ENCODE results near the gene SLC9A9. TPM values are rescaled to one million over a fixed set of nuclear protein-coding genes. Genes with fewer than 3 reads are reported as not detected.

Gene SLC9A9
- polyA plus RNA-seq, 1 of the 3 experiments (the other 2 are of a cell fraction) = 0.05 TPM

- no peaks in the 10 kb centered on the region for H3K9me3 ChIP-seq
- H3K4me1 ChIP-seq (ENCODE audit: control insufficient read depth in 1 of 2, insufficient read depth in 2 of 2, low read depth in 1 of 2, low read length in 1 of 2) = no peaks in the 10 kb centered on the region
- H3K79me2 ChIP-seq (ENCODE audit: insufficient read depth) = no peaks in the 10 kb centered on the region
- no peaks in the 10 kb centered on the region for H3F3A ChIP-seq (replicated peaks; ENCODE audit: insufficient read depth)
- H3K27me3 ChIP-seq (ENCODE audit: insufficient read depth) = peaks cover 6% of the 10 kb centered on the region; the same call in 1 of the 2 replicates
- H3K9ac ChIP-seq = no peak overlapping the region
- no peak overlapping the region for H2AFZ ChIP-seq (ENCODE audit: low read depth)
- no peaks in the 10 kb centered on the region for H3K36me3 ChIP-seq (replicated peaks in 1 of 2; ENCODE audit: control insufficient read depth in 1 of 2, insufficient read depth in 2 of 2, low read length in 1 of 2)
- no peaks in the 10 kb centered on the region for H3K9me2 ChIP-seq
- TF ChIP-seq SIN3A (IDR thresholded peaks at IDR 0.05; ENCODE audit: borderline replicate concordance, low read depth, low read length) = no peak
- no peak for TF ChIP-seq GABPA (IDR thresholded peaks at IDR 0.05; ENCODE audit: low read depth)
- TF ChIP-seq RFX5 (IDR thresholded peaks at IDR 0.05; ENCODE audit: low read length) = no peak
- no peak for TF ChIP-seq RXRA (IDR thresholded peaks at IDR 0.05; ENCODE audit: borderline replicate concordance, low read depth)
- TF ChIP-seq IRF3 (IDR thresholded peaks at IDR 0.05; ENCODE audit: low read depth, low read length) = no peak
- TF ChIP-seq NRF1 (IDR thresholded peaks at IDR 0.05; ENCODE audit: low read depth, low read length) = no peak
- TF ChIP-seq FOXJ3 (CRISPR knock-in tag; IDR thresholded peaks at IDR 0.05) = no peak
- TF ChIP-seq GATA2 (CRISPR knock-in tag; IDR thresholded peaks at IDR 0.05) = no peak
- TF ChIP-seq JUND (IDR thresholded peaks at IDR 0.05) = no peak
- TF ChIP-seq FOXM1 (IDR thresholded peaks at IDR 0.05; ENCODE audit: low read depth) = no peak
- H3K27ac ChIP-seq (ENCODE audit: low read depth in 2 of 2, low read length in 1 of 2) = no peak overlapping the region
- no peaks in the 10 kb centered on the region for H4K20me1 ChIP-seq (ENCODE audit: insufficient read depth)
- H3K4me2 ChIP-seq = no peak overlapping the region
- H3K4me3 ChIP-seq (ENCODE audit: low read depth in 2 of 2, low read length in 1 of 2) = no peak overlapping the region
- WGBS (ENCODE audit: low lambda C conversion rate) = 2% methylated on average over 2 of the region's 2 CpGs
- DNase-seq = no peak
- ChIA-PET POLR2A (no interaction called here), CTCF (no interaction called here)
These were observed 40.6 kb upstream of the SLC9A9 start for GRCh38 chr3:143888846-143889245.

GRCh38 chr3:143888166-143888565 is 39.9 kb upstream of the SLC9A9 start:
- WGBS (ENCODE audit: low lambda C conversion rate) = 1% methylated on average over 2 of the region's 2 CpGs
- TF ChIP-seq EZH2phosphoT487 (IDR thresholded peaks at IDR 0.05; ENCODE audit: borderline replicate concordance, low read depth) (no peak), CTCF (IDR thresholded peaks at IDR 0.05) (no peak), FOXM1 (IDR thresholded peaks at IDR 0.05; ENCODE audit: low read depth) (no peak), RCOR1 (IDR thresholded peaks at IDR 0.05; ENCODE audit: low read length) (no peak), ELF1 (IDR thresholded peaks at IDR 0.05) (no peak), EP300 (IDR thresholded peaks at IDR 0.05; ENCODE audit: borderline replicate concordance in 1 of 2, low read depth in 1 of 2, low read length in 1 of 2) (no peak), GATA2 (CRISPR knock-in tag; IDR thresholded peaks at IDR 0.05) (no peak), IRF3 (IDR thresholded peaks at IDR 0.05; ENCODE audit: low read depth, low read length) (no peak), MXI1 (IDR thresholded peaks at IDR 0.05; ENCODE audit: low read depth, low read length) (no peak), JUND (IDR thresholded peaks at IDR 0.05) (no peak), NRF1 (IDR thresholded peaks at IDR 0.05; ENCODE audit: low read depth, low read length) (no peak), FOXJ3 (CRISPR knock-in tag; IDR thresholded peaks at IDR 0.05) (no peak), REST (IDR thresholded peaks at IDR 0.05; ENCODE audit: low read depth, low read length) (no peak)
- TF ChIP-seq, protein P1, sequence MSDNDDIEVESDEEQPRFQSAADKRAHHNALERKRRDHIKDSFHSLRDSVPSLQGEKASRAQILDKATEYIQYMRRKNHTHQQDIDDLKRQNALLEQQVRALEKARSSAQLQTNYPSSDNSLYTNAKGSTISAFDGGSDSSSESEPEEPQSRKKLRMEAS (IDR thresholded peaks at IDR 0.05; ENCODE audit: low read depth) = no peak
- TF ChIP-seq, protein P2, sequence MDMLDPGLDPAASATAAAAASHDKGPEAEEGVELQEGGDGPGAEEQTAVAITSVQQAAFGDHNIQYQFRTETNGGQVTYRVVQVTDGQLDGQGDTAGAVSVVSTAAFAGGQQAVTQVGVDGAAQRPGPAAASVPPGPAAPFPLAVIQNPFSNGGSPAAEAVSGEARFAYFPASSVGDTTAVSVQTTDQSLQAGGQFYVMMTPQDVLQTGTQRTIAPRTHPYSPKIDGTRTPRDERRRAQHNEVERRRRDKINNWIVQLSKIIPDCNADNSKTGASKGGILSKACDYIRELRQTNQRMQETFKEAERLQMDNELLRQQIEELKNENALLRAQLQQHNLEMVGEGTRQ (IDR thresholded peaks at IDR 0.05; ENCODE audit: borderline replicate concordance, low read depth, low read length) = no peak

More at GRCh38 chr3:143888166-143888565, 39.9 kb upstream of the SLC9A9 start:
- Histone ChIP-seq H3K36me3 (replicated peaks in 1 of 2; ENCODE audit: control insufficient read depth in 1 of 2, insufficient read depth in 2 of 2, low read length in 1 of 2) (no peaks in the 10 kb centered on the region), H3F3A (replicated peaks; ENCODE audit: insufficient read depth) (no peaks in the 10 kb centered on the region), H3K9ac (no peak overlapping the region), H3K4me2 (no peak overlapping the region), H3K27ac (ENCODE audit: low read depth in 2 of 2, low read length in 1 of 2) (no peak overlapping the region), H4K20me1 (ENCODE audit: insufficient read depth) (no peaks in the 10 kb centered on the region), H3K4me1 (ENCODE audit: control insufficient read depth in 1 of 2, insufficient read depth in 2 of 2, low read depth in 1 of 2, low read length in 1 of 2) (no peaks in the 10 kb centered on the region), H3K4me3 (ENCODE audit: low read depth in 2 of 2, low read length in 1 of 2) (no peak overlapping the region), H3K9me3 (no peaks in the 10 kb centered on the region), H2AFZ (ENCODE audit: low read depth) (no peak overlapping the region), H3K79me2 (ENCODE audit: insufficient read depth) (no peaks in the 10 kb centered on the region), H3K9me2 (no peaks in the 10 kb centered on the region), H3K27me3 (ENCODE audit: insufficient read depth) (peaks cover 11% of the 10 kb centered on the region; the same call in 1 of the 2 replicates)
- no peak for DNase-seq
- POLR2A ChIA-PET = no interaction called here
- CTCF ChIA-PET = no interaction called here

All from SK-N-SH (cell line).